Activated T-cell treated with anti-CD3 and anti-CD28 coated beads, Interleukin-2, amount 50 U/mL, for 24 hours (primary cell): ENCODE results near the gene ADAP1.
"Not testable (repeated sequence)": the region's sequence is repeated elsewhere in the genome, so short reads cannot be mapped to it uniquely, and the experiment has no call there.

Experiments
- DNase-seq: peaks from one replicate; pipeline ENCODE4 v3.0.0-alpha.2; 2020
- H3K27ac Mint-ChIP-seq: 2 replicates; pipeline ENCODE4 v1.8.0; 2020; ENCODE audit warnings: mild to moderate bottlenecking, mixed read lengths
- H3K27me3 Mint-ChIP-seq: 2 replicates; pipeline ENCODE4 v1.8.0; 2020; ENCODE audit warnings: mixed read lengths
- H3K36me3 Mint-ChIP-seq: 2 replicates; pipeline ENCODE4 v1.8.0; 2020; ENCODE audit warnings: low read depth, mixed read lengths
- H3K4me1 Mint-ChIP-seq: 2 replicates; pipeline ENCODE4 v1.8.0; 2020; ENCODE audit warnings: low read depth, mixed read lengths
- H3K4me3 Mint-ChIP-seq: 2 replicates; pipeline ENCODE4 v1.8.0; 2020; ENCODE audit warnings: mild to moderate bottlenecking, moderate library complexity, mixed read lengths
- H3K9me3 Mint-ChIP-seq: 2 replicates; pipeline ENCODE4 v1.8.0; 2020; ENCODE audit warnings: mixed read lengths

Gene ADAP1

GRCh38 chr7:954330-955238 is at the start of gene ADAP1:
ADAP1 (minus strand) TSS chr7:954680; CDS start chr7:954477, 203 bp downstream.
- Mint-ChIP-seq H3K9me3 (no peaks in the 10 kb centered on the region), H3K27ac (peak within 1 kb of the TSS; percentile 57), H3K27me3 (peaks cover 9% of the 10 kb centered on the region), H3K4me3 (peak within 1 kb of the TSS; percentile 71), H3K4me1 (peaks cover 14% of the 10 kb centered on the region), H3K36me3 (peaks cover 16% of the 10 kb centered on the region)
- peak; percentile 81 for DNase-seq

GRCh38 chr7:1002445-1002844 is 48.0 kb upstream of the ADAP1 start:
- not testable (repeated sequence) for H3K4me3 Mint-ChIP-seq, H3K27ac Mint-ChIP-seq, DNase-seq, H3K27me3 Mint-ChIP-seq, H3K9me3 Mint-ChIP-seq, H3K4me1 Mint-ChIP-seq
- peaks cover 24% of the 10 kb centered on the region for H3K36me3 Mint-ChIP-seq

DNA sequence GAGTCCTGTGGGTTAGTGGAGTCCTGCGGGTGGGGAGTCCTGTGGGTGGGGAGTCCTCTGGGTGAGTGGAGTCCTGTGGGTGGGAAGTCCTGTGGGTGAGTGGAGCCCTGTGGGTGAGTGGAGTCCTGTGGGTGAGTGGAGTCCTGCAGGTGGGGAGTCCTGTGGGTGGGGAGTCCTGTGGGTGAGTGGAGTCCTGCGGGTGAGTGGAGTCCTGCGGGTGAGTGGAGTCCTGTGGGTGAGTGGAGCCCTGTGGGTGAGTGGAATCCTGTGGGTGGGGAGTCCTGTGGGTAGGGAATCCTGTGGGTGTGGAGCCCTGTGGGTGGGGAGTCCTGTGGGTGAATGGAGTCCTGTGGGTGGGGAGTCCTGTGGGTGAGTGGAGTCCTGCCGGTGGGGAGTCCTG is 47.5 kb upstream of the ADAP1 start:
- not testable (repeated sequence) for H3K4me3 Mint-ChIP-seq, H3K27me3 Mint-ChIP-seq, DNase-seq, H3K9me3 Mint-ChIP-seq, H3K27ac Mint-ChIP-seq, H3K4me1 Mint-ChIP-seq
- peaks cover 27% of the 10 kb centered on the region for H3K36me3 Mint-ChIP-seq

DNA sequence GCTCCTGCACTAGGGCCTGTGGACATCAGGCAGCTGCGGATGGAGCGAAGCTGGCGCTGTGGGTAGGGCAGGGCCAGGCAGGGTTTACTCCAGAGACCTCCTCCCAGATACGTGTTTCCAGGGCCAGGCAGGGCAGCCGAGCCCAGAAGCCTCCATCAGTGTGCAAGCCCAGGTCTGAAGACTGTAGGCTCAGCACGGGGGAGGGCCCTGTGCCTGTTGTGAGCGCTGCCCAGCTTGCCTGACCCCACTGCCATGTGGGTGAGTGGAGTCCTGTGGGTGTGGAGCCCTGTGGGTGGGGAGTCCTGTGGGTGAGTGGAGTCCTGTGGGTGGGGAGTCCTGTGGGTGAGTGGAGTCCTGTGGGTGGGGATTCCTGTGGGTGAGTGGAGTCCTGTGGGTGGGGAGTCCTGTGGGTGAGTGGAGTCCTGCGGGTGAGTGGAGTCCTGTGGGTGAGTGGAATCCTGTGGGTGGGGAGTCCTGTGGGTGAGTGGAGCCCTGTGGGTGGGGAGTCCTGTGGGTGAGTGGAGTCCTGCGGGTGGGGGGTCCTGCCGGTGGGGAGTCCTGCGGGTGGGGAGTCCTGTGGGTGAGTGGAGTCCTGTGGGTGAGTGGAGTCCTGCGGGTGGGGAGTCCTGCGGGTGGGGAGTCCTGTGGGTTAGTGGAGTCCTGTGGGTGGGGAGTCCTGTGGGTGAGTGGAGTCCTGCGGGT is 46.7 kb upstream of the ADAP1 start:
- not testable (repeated sequence) for H3K27ac Mint-ChIP-seq, DNase-seq, H3K27me3 Mint-ChIP-seq, H3K9me3 Mint-ChIP-seq, H3K4me3 Mint-ChIP-seq, H3K4me1 Mint-ChIP-seq
- peaks cover 28% of the 10 kb centered on the region for H3K36me3 Mint-ChIP-seq

DNA sequence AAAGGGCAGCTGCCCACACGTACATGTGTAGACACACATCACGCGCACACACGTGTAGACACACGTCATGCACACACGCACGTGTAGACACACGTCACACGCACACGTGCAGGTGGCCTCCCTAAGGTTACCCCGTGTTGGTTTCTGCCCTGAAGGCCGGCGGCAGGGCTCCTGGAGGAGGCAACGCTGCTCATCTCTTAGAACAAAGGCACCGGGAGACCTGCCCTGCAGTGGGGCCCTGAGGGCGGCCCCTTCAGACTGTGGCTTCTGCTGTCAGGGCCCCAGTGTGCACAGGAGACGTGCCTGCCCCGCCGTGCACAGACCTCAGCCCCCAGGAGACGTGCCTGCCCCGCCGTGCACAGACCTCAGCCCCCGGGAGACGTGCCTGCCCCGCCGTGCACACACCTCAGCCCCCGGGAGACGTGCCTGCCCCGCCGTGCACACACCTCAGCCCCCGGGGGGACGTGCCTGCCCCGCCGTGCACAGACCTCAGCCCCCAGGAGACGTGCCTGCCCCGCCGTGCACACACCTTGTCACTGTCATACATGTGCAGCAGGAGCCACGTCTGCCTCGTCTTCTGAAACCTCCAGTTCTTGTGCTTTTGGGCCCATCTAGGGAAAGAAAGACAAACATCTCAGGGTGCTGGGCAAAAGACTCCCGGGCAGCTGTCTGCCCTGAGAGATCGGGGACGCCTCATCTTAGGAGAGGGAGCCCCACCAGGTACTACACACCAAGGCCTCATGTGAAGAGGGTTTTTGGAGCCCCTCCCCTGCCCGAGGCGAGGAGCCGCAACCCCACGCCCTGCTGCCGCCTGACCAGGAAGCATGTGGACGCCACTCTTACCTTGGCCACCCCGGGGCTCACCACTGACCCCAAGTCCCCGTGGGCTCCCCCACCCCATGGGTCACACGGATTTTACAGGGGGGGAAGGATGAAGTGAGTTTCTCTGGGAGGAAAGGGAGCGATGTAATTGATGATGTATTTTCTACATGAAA is 45.8 kb upstream of the ADAP1 start:
- Mint-ChIP-seq H3K36me3 (peaks cover 25% of the 10 kb centered on the region), H3K4me1 (no peaks in the 10 kb centered on the region), H3K27me3 (no peaks in the 10 kb centered on the region), H3K9me3 (no peaks in the 10 kb centered on the region), H3K4me3 (no peak overlapping the region), H3K27ac (no peak overlapping the region)
- DNase-seq: no peak

DNA sequence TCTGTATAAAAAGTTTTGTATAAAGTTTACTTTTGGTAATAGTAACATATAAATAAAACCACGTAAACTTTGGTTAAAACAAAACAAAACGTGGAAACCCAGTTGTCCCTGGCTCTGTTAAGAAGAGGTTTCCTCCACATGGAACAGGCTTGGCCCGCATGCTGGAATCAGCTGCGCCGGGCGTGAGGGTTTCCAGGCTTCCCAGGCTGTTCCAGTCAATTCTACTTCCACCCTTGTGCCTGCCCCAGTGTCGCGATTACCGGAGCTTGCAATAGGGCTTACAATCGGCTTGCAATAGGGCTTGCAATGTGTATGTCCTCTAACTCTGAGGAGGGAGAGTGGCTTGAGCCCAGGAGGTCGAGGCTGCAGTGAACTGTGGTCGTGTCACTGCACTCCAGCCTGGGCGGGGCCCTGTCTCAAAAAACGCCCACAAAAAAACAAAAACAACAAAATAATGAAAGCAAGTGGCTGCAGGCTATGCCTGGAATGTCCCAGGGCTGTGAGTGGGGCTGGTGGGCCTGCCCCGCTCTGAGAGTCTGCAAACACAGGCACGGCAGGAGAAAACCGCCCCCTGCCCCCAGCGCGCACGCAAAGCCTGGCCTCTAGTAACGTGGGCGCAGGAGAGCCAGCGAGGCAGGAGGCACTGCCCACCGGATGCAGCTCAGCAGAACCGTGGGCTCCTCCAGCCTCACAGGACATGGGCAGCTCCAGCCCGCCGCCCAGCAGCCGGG is 44.8 kb upstream of the ADAP1 start:
- H3K9me3 Mint-ChIP-seq: no peaks in the 10 kb centered on the region
- H3K27me3 Mint-ChIP-seq: no peaks in the 10 kb centered on the region
- H3K4me3 Mint-ChIP-seq: no peak overlapping the region
- peaks cover 24% of the 10 kb centered on the region for H3K36me3 Mint-ChIP-seq
- no peak for DNase-seq
- H3K4me1 Mint-ChIP-seq: no peaks in the 10 kb centered on the region
- no peak overlapping the region for H3K27ac Mint-ChIP-seq

GRCh38 chr7:997404-998395 is 43.2 kb upstream of the ADAP1 start:
- no peak for DNase-seq
- Mint-ChIP-seq H3K4me3 (no peak overlapping the region), H3K27me3 (no peaks in the 10 kb centered on the region), H3K36me3 (peaks cover 21% of the 10 kb centered on the region), H3K9me3 (no peaks in the 10 kb centered on the region), H3K27ac (no peak overlapping the region), H3K4me1 (peaks cover 5% of the 10 kb centered on the region)

DNA sequence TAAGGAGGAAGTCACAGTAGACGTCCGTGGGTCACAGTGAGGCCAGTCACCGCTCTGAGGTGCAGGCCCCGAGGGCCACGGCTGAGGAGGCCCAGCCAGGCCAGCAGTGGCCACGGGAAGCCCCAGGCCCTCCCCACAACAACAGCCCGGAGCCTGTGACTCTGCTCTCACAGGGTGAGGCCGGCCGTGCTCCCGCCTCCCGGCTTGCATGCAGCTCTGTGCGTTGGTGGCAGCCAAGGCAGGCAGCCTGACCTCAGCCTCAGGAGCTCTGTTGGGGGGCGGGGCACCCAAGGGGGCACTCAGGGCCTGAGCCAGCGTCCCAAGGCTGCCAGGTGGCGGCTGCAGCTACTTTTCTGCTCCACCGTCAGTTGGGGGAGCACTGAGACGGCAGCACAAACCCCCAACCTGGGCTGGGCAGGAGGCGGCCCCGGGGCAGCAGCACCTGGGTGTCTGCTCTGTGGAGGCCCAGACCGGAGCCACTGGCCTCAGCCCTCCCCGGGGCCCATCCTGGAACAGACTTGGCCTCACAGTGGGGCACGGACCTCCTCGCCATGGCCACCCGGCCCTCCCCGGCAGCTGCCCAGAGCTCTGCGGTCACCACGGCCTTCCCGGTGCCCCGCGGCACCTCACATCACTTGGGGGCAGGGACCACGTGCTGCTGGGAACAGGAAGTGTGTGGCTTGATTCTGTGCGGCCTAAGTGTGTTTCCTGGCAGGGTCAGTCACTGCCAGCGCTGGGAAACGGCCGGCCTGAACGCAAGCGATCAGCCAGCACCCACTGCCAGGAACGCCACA is 41.8 kb upstream of the ADAP1 start:
- DNase-seq: no peak
- Mint-ChIP-seq H3K9me3 (no peaks in the 10 kb centered on the region), H3K36me3 (peaks cover 21% of the 10 kb centered on the region), H3K27ac (no peak overlapping the region), H3K4me1 (peaks cover 5% of the 10 kb centered on the region), H3K27me3 (no peaks in the 10 kb centered on the region), H3K4me3 (no peak overlapping the region)

DNA sequence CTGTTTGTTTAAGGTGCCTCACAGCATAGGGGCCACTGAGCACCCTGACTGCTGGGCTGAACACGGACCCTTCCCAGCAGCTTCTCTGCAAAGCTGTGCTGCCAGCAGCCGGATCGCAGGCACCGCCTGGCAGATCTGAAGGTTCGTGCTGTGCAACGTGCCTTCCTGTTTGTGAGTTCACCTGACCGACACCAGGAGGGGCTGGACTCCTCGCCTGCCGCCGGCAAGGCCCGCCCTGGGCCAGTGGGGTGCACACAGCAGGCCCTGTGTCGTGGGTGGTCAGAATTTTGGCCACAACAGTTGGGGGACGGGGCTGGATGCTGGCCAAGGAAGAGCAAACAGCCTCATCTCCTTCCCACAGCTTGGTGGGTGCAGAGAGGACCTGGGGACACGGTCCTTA is 41.1 kb upstream of the ADAP1 start:
- no peak for DNase-seq
- Mint-ChIP-seq H3K27me3 (no peaks in the 10 kb centered on the region), H3K36me3 (peaks cover 18% of the 10 kb centered on the region), H3K4me1 (peaks cover 5% of the 10 kb centered on the region), H3K4me3 (no peak overlapping the region), H3K9me3 (no peaks in the 10 kb centered on the region), H3K27ac (no peak overlapping the region)

DNA sequence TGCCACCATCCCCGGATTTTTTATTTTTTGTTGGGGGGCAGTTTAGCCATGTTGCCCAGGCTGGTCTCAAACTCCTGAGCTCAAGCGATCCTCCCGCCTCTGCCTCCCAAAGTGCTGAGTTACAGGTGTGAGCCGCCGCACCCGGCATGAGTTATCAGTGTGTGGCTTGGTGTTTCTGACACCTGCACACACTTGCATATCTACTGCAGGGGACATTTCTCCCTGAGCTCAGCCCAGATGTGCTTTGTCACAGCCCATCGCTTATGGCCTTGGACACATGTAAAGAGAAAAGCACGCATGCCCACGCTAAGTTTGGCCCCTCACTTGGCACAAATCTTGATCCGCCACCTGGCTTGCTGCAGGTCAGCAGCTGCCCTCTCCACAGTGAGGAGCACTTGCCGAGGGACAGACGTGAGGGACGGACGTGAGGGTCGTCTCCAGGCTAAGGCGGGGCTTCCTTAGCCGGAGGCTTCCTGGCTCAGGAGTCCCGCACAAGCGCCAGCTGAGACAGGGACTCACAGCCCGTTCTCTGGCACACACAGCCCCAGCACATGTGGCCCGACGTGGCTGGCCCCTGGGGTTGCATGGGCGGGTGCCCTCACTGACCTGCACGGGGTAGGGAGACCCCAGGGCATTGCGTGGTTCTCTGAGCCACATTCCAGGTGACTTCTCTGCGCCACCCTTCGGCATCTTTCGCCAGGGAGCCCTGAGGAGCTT is 40.3 kb upstream of the ADAP1 start:
- H3K9me3 Mint-ChIP-seq: no peaks in the 10 kb centered on the region
- H3K4me3 Mint-ChIP-seq: no peak overlapping the region
- no peaks in the 10 kb centered on the region for H3K27me3 Mint-ChIP-seq
- H3K4me1 Mint-ChIP-seq: peaks cover 5% of the 10 kb centered on the region
- no peak for DNase-seq
- H3K27ac Mint-ChIP-seq: no peak overlapping the region
- H3K36me3 Mint-ChIP-seq: peaks cover 15% of the 10 kb centered on the region

- Mint-ChIP-seq H3K27me3 (no peaks in the 10 kb centered on the region), H3K27ac (no peak overlapping the region), H3K4me3 (no peak overlapping the region), H3K36me3 (peaks cover 7% of the 10 kb centered on the region), H3K4me1 (peaks cover 5% of the 10 kb centered on the region), H3K9me3 (no peaks in the 10 kb centered on the region)
- peak; percentile 93 for DNase-seq
Measured at GRCh38 chr7:992709-993607, 38.5 kb upstream of the ADAP1 start.
